Measurements from ENCODE around the gene BRPF1.

- TF ChIP-seq CTCF (IDR thresholded peaks at IDR 0.05) = no peak
- TF ChIP-seq POLR2A (IDR thresholded peaks at IDR 0.05) = no peak
- TF ChIP-seq POLR2AphosphoS5 (IDR thresholded peaks at IDR 0.05) = no peak
- TF ChIP-seq EP300 (IDR thresholded peaks at IDR 0.05; ENCODE audit: low read depth) = no peak
Observed at GRCh38 chr3:9785602-9786001, 54.1 kb downstream of the BRPF1 start.

Data from transverse colon (tissue), 4 donors.